Left ventricle myocardium inferior (tissue), 1 donor: ENCODE measurements around the gene PPP1R9B. TPM values are rescaled to one million over a fixed set of nuclear protein-coding genes. Genes with fewer than 3 reads are reported as not detected.

Source experiments
- DNase-seq: peaks from one replicate; pipeline ENCODE4 v3.0.0-alpha.2; 2020
- H3K27ac ChIP-seq: fragments of 200-600 bp; replicated peaks from 2 replicates; pipeline ENCODE4 v1.8.0; 2021
- H3K27me3 ChIP-seq: fragments of 200-600 bp; 2 replicates; pipeline ENCODE4 v1.8.0; 2021; ENCODE audit warnings: low read depth
- H3K36me3 ChIP-seq: fragments of 200-600 bp; 2 replicates; pipeline ENCODE4 v1.8.0; 2021
- H3K4me1 ChIP-seq: fragments of 200-600 bp; 2 replicates; pipeline ENCODE4 v1.8.0; 2021
- H3K4me3 ChIP-seq: fragments of 200-600 bp; 2 replicates; pipeline ENCODE4 v1.8.0; 2021; ENCODE audit warnings: mild to moderate bottlenecking, moderate library complexity
- H3K9me3 ChIP-seq: fragments of 200-600 bp; replicated peaks from 2 replicates; pipeline ENCODE4 v1.8.0; 2021
- intact Hi-C: fragments of 100-400 bp; cut with micrococcal nuclease; formaldehyde crosslinking; loops from one replicate; pipeline ENCODE4 v1.11.0; 2022
- total RNA-seq: library from RNA; stranded (reverse); fragmentation: NEBNext Ultra II Directional; extraction: Animal tissue kit (Norgen Biotek cat#: 25700); gene quantifications from one replicate; pipeline ENCODE4 v1.2.1, GENCODE V29; 2021
- TF ChIP-seq, protein P1 (sequence below): fragments of 200-600 bp; IDR thresholded peaks from 2 replicates; pipeline ENCODE4 v1.8.0; 2021; ENCODE audit warnings: antibody characterized with exemption, mild to moderate bottlenecking, borderline replicate concordance
- donor health status: DM: no; HTN: yes; CAD: no; lungs with severe emphysema.

Gene PPP1R9B
- total RNA-seq, 1 donor from 2014 or later, result 33.0 TPM

DNA sequence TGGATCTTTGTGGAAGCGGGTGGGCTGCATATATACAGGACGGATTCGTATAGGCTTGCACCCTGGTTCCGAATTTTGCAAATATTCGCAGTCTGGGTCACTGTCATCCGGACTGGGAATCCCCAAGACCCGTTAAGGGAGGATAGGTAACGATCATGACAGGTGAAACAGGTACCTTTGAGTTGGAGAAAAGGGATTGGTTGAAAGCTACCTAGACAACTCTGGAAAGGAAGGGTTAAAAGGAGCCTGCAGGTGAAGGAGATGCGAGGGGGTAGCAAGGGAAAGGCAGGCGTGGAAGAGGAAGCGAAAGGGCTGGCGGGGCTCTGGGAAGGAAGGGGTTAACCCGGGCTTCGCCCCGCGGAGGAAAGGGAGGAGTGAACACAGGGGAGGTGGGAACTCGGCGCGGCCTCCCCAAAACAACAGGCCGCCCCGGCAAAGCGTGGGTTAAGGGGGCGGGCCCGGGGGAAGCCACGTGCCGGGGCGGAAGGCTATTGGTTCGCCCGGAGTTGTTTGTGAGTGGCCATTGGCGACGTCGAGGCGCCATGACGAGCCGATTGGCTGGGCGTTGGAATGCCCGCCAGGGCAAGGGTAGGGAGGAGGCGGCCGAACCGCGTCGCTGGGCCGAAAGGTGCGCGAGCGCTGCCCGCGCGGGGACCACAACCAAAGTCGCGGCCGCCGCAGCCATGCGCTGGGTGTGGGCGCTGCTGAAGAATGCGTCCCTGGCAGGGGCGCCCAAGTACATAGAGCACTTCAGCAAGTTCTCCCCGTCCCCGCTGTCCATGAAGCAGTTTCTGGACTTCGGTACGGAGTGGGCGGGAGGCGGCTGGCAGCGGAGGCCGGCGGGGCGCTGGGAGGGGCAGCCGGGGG is 55.5 kb downstream of the PPP1R9B start, which contains the start of gene PDK2:
PDK2 (plus strand) TSS at position 599 of the 867 bp plus-strand sequence; CDS start at position 684, 85 bp downstream.
- Histone ChIP-seq H3K9me3 (no peaks in the 10 kb centered on the region), H3K4me1 (peaks cover 59% of the 10 kb centered on the region)
- intact Hi-C loops, result loop anchor here (10.0 kb wide), 1 partner anchor 70 kb away; the partner anchor contains the start of gene SGCA

DNA sequence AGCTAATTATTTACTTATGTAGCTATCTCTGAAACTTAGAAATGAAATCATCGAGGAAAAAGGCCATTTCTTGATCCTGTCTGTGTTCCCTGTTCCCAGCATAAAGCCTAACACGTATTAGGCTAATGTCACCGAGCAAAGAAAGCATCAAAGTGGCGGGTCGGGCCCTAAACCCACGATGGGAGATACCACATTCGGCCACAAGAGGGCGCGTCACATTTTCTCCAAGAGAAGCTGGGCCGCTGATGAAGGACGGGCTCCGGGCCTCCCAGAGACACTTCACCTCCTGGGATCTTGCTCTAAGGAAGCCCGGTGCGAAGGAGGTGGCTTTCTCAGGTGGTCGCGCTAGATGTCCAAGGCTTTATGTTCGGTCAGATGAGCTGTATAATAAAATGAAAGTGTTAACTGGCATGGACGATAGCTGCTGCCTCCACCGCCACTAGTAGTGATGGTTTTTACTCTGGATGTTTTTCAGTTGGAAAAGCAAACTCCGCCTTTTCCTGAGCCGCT is 56.2 kb downstream of the PPP1R9B start:
- Histone ChIP-seq H3K36me3 (peaks cover 27% of the 10 kb centered on the region), H3K9me3 (no peaks in the 10 kb centered on the region), H3K27me3 (no peaks in the 10 kb centered on the region), H3K4me1 (peaks cover 53% of the 10 kb centered on the region), H3K4me3 (peak overlapping the region; percentile 99), H3K27ac (peak overlapping the region; percentile 97)
- DNase-seq, result peak; percentile 92
- TF ChIP-seq, protein P1, sequence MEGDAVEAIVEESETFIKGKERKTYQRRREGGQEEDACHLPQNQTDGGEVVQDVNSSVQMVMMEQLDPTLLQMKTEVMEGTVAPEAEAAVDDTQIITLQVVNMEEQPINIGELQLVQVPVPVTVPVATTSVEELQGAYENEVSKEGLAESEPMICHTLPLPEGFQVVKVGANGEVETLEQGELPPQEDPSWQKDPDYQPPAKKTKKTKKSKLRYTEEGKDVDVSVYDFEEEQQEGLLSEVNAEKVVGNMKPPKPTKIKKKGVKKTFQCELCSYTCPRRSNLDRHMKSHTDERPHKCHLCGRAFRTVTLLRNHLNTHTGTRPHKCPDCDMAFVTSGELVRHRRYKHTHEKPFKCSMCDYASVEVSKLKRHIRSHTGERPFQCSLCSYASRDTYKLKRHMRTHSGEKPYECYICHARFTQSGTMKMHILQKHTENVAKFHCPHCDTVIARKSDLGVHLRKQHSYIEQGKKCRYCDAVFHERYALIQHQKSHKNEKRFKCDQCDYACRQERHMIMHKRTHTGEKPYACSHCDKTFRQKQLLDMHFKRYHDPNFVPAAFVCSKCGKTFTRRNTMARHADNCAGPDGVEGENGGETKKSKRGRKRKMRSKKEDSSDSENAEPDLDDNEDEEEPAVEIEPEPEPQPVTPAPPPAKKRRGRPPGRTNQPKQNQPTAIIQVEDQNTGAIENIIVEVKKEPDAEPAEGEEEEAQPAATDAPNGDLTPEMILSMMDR, result peak; percentile 96
- intact Hi-C loops, result loop anchor here (10.0 kb wide), 1 partner anchor 71 kb away; the partner anchor contains the start of gene SGCA

More for the DNA sequence above, 55.5 kb downstream of the PPP1R9B start, which contains the start of gene PDK2:
- Histone ChIP-seq H3K36me3 (peaks cover 27% of the 10 kb centered on the region), H3K4me3 (peak within 1 kb of the TSS; percentile 99), H3K27me3 (no peaks in the 10 kb centered on the region), H3K27ac (peak within 1 kb of the TSS; percentile 97)
- peak; percentile 97 for DNase-seq
- TF ChIP-seq, protein P1, result no peak

DNA sequence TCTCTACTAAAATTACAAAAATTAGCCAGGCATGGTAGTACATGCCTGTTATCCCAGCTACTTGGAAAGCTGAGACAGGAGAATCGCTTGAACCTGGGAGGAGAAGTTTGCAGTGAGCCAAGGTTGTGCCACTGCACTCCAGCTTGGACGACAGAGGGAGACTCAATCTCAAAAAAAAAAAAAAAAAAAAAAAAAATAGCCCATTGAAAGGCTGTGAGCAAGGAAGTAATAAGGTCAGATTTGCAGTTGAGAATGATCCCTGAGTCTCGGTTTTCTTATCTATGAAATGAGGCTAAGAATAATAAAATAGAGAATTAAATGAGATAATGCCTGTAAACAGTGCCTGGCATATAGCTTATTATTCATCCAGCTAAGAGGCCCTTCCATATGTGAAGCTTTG is 56.7 kb downstream of the PPP1R9B start:
- no peak overlapping the region for H3K4me3 ChIP-seq
- H3K9me3 ChIP-seq, result no peaks in the 10 kb centered on the region
- peaks cover 26% of the 10 kb centered on the region for H3K36me3 ChIP-seq
- intact Hi-C loops, result loop anchor here (10.0 kb wide), 1 partner anchor 71 kb away; the partner anchor contains the start of gene SGCA
- no peaks in the 10 kb centered on the region for H3K27me3 ChIP-seq
- TF ChIP-seq, protein P1, result no peak
- peak overlapping the region; percentile 97 for H3K27ac ChIP-seq
- DNase-seq, result no peak
- peaks cover 48% of the 10 kb centered on the region for H3K4me1 ChIP-seq

DNA sequence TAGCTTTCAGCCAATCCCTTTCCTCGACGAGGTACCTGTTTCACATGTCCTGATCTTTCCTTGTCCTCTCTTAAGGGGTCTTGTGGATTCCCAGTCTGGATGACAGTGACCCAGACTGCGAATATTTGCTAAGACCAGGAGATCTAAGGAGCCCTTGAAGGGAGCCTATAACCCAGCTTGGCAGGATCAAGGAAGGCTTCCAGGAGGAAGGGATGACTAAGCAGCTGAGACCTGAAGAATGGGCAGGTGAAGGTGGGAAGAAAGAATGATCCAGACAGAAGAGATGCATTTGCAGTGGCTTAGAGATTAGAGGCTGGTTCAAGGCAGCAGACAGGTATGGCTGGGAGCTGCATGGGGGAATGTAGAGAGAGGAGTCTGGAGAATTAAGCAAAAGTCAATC is 57.2 kb downstream of the PPP1R9B start:
- H3K27me3 ChIP-seq, result no peaks in the 10 kb centered on the region
- TF ChIP-seq, protein P1, result no peak
- H3K9me3 ChIP-seq, result no peaks in the 10 kb centered on the region
- peaks cover 42% of the 10 kb centered on the region for H3K4me1 ChIP-seq
- DNase-seq, result no peak
- no peak overlapping the region for H3K27ac ChIP-seq
- H3K36me3 ChIP-seq, result peaks cover 20% of the 10 kb centered on the region
- intact Hi-C loops, result loop anchor here (10.0 kb wide), 1 partner anchor 72 kb away; the partner anchor contains the start of gene SGCA
- no peak overlapping the region for H3K4me3 ChIP-seq

DNA sequence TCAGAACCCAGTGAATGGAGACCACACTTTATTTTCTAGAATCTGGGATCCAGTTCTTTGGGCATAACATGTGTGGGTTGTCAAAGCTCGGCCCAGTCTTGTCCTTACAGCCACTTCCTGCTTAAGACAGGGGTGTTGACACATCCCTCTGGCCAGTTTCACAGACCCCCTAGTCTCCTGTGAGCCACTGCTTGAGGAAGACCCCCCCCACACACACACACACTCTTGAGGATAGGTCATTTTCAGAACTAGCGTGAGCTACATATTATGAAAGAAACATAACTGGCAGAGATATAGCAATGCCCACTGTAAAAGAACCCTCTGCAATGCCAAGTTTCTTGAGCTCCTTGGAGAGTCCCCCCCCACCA is 58.6 kb downstream of the PPP1R9B start:
- Histone ChIP-seq H3K4me3 (no peak overlapping the region), H3K27me3 (no peaks in the 10 kb centered on the region), H3K27ac (no peak overlapping the region), H3K36me3 (peaks cover 8% of the 10 kb centered on the region), H3K4me1 (peaks cover 29% of the 10 kb centered on the region), H3K9me3 (no peaks in the 10 kb centered on the region)
- TF ChIP-seq, protein P1, result no peak
- DNase-seq, result no peak
- intact Hi-C loops, result loop anchor here (10.0 kb wide), 1 partner anchor 73 kb away; the partner anchor contains the start of gene SGCA
